ENCODE measurements around the gene SLC26A4.

The SLC26A4 gene

GRCh38 chr7:107751113-107751512 is 90.5 kb downstream of the SLC26A4 start:
- DNase-seq (ENCODE audit: low read depth), result no peak

- no peak for DNase-seq (ENCODE audit: low read depth)
Observed at GRCh38 chr7:107754642-107755041, 94.0 kb downstream of the SLC26A4 start.

GRCh38 chr7:107758667-107759066 is 98.0 kb downstream of the SLC26A4 start:
- no peak for DNase-seq (ENCODE audit: low read depth)

- DNase-seq (ENCODE audit: low read depth), result no peak
Observed at GRCh38 chr7:107767391-107767790, 106.8 kb downstream of the SLC26A4 start.

All from amniotic epithelial cell (primary cell).